HCT116 (cell line): ENCODE data around the gene THYN1. TPM values are rescaled to one million over a fixed set of nuclear protein-coding genes. Genes with fewer than 3 reads are reported as not detected.

Experiments
- ATAC-seq: fragments of 200-7000 bp; cut with Tn5 transposase; 2 replicates; pipeline ENCODE4 v1.9.1; 2020; ENCODE audit warnings: mild to moderate bottlenecking, moderate library complexity
- BruUV-seq: library from RNA; stranded (reverse); fragments of 400-500 nt; replicated peaks from 2 replicates; lab custom pipeline; 2021; lab: Mats Ljungman, UMichigan
- CTCF ChIA-PET: fragments of 300-600 bp; sonication (Branson Sonifier 250); formaldehyde crosslinking; loops from one replicate; lab custom pipeline; 2021; ENCODE audit warnings: antibody characterized with exemption; lab: Charles Lee
- POLR2A ChIA-PET: fragments of 300-600, 350-600 bp; sonication (Branson Sonifier 250); formaldehyde crosslinking; loops from one replicate; lab custom pipeline; 2021; ENCODE audit warnings: antibody characterized with exemption; lab: Charles Lee
- RAD21 ChIA-PET, 2 experiments: fragments of 300-600 bp; sonication (Branson Sonifier 250); formaldehyde crosslinking; loops; one replicate each; lab custom pipeline; 2023; ENCODE audit warnings: low total read pairs in 2 of 2; ENCODE audit not compliant: uncharacterized antibody in 2 of 2, unreplicated experiment in 2 of 2, low non-redundant PET in 1 of 2; lab: Charles Lee
- DNase-seq: peaks from one replicate; pipeline ENCODE4 v3.0.0-alpha.2; 2010; ENCODE audit warnings: low read depth, low spot score
- H2AFZ ChIP-seq: fragments of 200-600 bp; shearing (Covaris generic), sonication (generic); 2 replicates; pipeline ENCODE4 v1.6.1; 2017; ENCODE audit warnings: low read depth, mixed run types, mixed read lengths, antibody characterized with exemption, low read length; ENCODE audit not compliant: poor library complexity, severe bottlenecking
- H3K27ac ChIP-seq: 2 replicates; pipeline ENCODE4 v1.5.1; 2012; ENCODE audit warnings: low read depth, low read length
- H3K27me3 ChIP-seq: fragments of 200-600 bp; sonication (generic); 2 replicates; pipeline ENCODE4 v1.6.1; 2016; ENCODE audit warnings: mixed run types, low read length, mixed read lengths; ENCODE audit not compliant: insufficient read depth
- H3K36me3 ChIP-seq, 2 experiments: fragments of 200-500 bp in 1 of 2; fragments of 200-600 bp in 1 of 2; sonication (Bioruptor generic) in 1 of 2; sonication (generic) in 1 of 2; 2 replicates each; pipeline versions ENCODE4 v1.5.1 to v1.6.1; 2014 to 2016; ENCODE audit warnings: low read length in 2 of 2, inconsistent platforms in 1 of 2, mixed read lengths in 1 of 2, mixed run types in 1 of 2; ENCODE audit not compliant: insufficient read depth in 2 of 2, control insufficient read depth in 1 of 2
- H3K4me1 ChIP-seq, 2 experiments: fragments of 200-600 bp in 1 of 2; sonication (generic) in 1 of 2; 2 replicates each; pipeline versions ENCODE4 v1.5.1 to v1.6.1; 2012 to 2017; ENCODE audit warnings: low read length in 2 of 2, inconsistent platforms in 1 of 2, mild to moderate bottlenecking in 1 of 2, mixed read lengths in 1 of 2, mixed run types in 1 of 2, moderate library complexity in 1 of 2; ENCODE audit not compliant: insufficient read depth in 2 of 2, control insufficient read depth in 1 of 2
- H3K4me2 ChIP-seq: fragments of 200-600 bp; sonication (generic); 2 replicates; pipeline ENCODE4 v1.6.1; 2017; ENCODE audit warnings: mixed run types, low read length, mixed read lengths
- H3K4me3 ChIP-seq, 2 experiments: fragments of 200-600 bp in 1 of 2; sonication (generic) in 1 of 2; replicated peaks in 1 of 2; 2 replicates each; pipeline ENCODE4 v1.5.1; 2011 to 2016; ENCODE audit warnings: low read length in 2 of 2, control low read depth in 1 of 2, low read depth in 1 of 2, mild to moderate bottlenecking in 1 of 2, mixed read lengths in 1 of 2, mixed run types in 1 of 2
- H3K79me2 ChIP-seq: fragments of 200-600 bp; sonication (generic); 2 replicates; pipeline ENCODE4 v1.6.1; 2017; ENCODE audit warnings: mild to moderate bottlenecking, mixed run types, low read length, moderate library complexity, mixed read lengths; ENCODE audit not compliant: insufficient read depth
- H3K9ac ChIP-seq: fragments of 200-600 bp; sonication (generic); 2 replicates; pipeline ENCODE4 v1.6.1; 2016; ENCODE audit warnings: low read length, mixed read lengths
- H3K9me2 ChIP-seq: fragments of 200-600 bp; sonication (generic), shearing (Covaris generic); 2 replicates; pipeline ENCODE4 v1.6.1; 2017; ENCODE audit warnings: mixed run types, mild to moderate bottlenecking, moderate library complexity; ENCODE audit not compliant: insufficient read depth
- H3K9me3 ChIP-seq, 2 experiments: fragments of 200-500 bp in 1 of 2; fragments of 200-600 bp in 1 of 2; sonication (Bioruptor generic) in 1 of 2; sonication (generic) in 1 of 2; 2 replicates each; pipeline ENCODE4 v1.6.1; 2014 to 2017; ENCODE audit warnings: low read length in 2 of 2, mixed read lengths in 2 of 2, inconsistent platforms in 1 of 2, low read depth in 1 of 2, mild to moderate bottlenecking in 1 of 2, mixed run types in 1 of 2, moderate library complexity in 1 of 2; ENCODE audit not compliant: control insufficient read depth in 1 of 2, insufficient read depth in 1 of 2
- H4K20me1 ChIP-seq: fragments of 200-600 bp; sonication (generic), shearing (Covaris generic); 2 replicates; pipeline ENCODE4 v1.6.1; 2017; ENCODE audit warnings: mixed run types, mild to moderate bottlenecking, moderate library complexity; ENCODE audit not compliant: insufficient read depth
- ATF3 ChIP-seq: IDR thresholded peaks from 2 replicates; pipeline ENCODE4 v1.6.1; 2012
- CBX3 ChIP-seq: IDR thresholded peaks from 2 replicates; pipeline ENCODE4 v1.6.1; 2012; ENCODE audit warnings: low read depth
- CEBPB ChIP-seq: IDR thresholded peaks from 2 replicates; pipeline ENCODE4 v1.6.1; 2012; ENCODE audit warnings: low read depth
- CTCF ChIP-seq, 3 experiments: fragments of 200-600 bp in 1 of 3; sonication (generic) in 1 of 3; IDR thresholded peaks in 2 of 3; conservative IDR thresholded peaks in 1 of 3; 2 replicates each; pipeline ENCODE4 v1.5.1; 2012 to 2017; ENCODE audit warnings: low read depth in 2 of 3, low read length in 2 of 3, antibody characterized with exemption in 1 of 3, borderline replicate concordance in 1 of 3, control low read depth in 1 of 3, mild to moderate bottlenecking in 1 of 3, mixed read lengths in 1 of 3, mixed run types in 1 of 3, moderate library complexity in 1 of 3; ENCODE audit not compliant: insufficient read depth in 1 of 3
- ELF1 ChIP-seq: IDR thresholded peaks from 2 replicates; pipeline ENCODE4 v1.6.1; 2012; ENCODE audit warnings: low read depth, borderline replicate concordance
- EZH2 ChIP-seq: fragments of 200-600 bp; sonication (generic); IDR thresholded peaks from 2 replicates; pipeline ENCODE4 v1.6.1; 2017; ENCODE audit warnings: antibody characterized with exemption, mixed run types
- EZH2phosphoT487 ChIP-seq: fragments of 200-600 bp; IDR thresholded peaks from 2 replicates; pipeline ENCODE4 v1.6.1; 2018; ENCODE audit warnings: antibody characterized with exemption, borderline replicate concordance
- FOSL1 ChIP-seq: IDR thresholded peaks from 2 replicates; pipeline ENCODE4 v1.6.1; 2012; ENCODE audit warnings: low read depth
- JUND ChIP-seq: IDR thresholded peaks from 2 replicates; pipeline ENCODE4 v1.6.1; 2012
- POLR2AphosphoS5 ChIP-seq: IDR thresholded peaks from 2 replicates; pipeline ENCODE4 v1.6.1; 2011; ENCODE audit warnings: mild to moderate bottlenecking, low read depth, low read length, moderate library complexity
- SIN3A ChIP-seq: IDR thresholded peaks from 2 replicates; pipeline ENCODE4 v1.6.1; 2012; ENCODE audit warnings: low read depth
- SP1 ChIP-seq: IDR thresholded peaks from 2 replicates; pipeline ENCODE4 v1.6.1; 2012; ENCODE audit warnings: low read depth
- SRF ChIP-seq: IDR thresholded peaks from 2 replicates; pipeline ENCODE4 v1.6.1; 2012; ENCODE audit warnings: low read depth
- TCF7L2 ChIP-seq: IDR thresholded peaks from 2 replicates; pipeline ENCODE4 v1.7.0; 2011; ENCODE audit warnings: borderline replicate concordance, inconsistent platforms; ENCODE audit not compliant: insufficient read depth, insufficient read length; ENCODE audit errors: extremely low read depth
- YY1 ChIP-seq: IDR thresholded peaks from 2 replicates; pipeline ENCODE4 v1.6.1; 2011; ENCODE audit warnings: low read length, low read depth, moderate library complexity, mild to moderate bottlenecking; ENCODE audit not compliant: insufficient replicate concordance; ENCODE audit errors: extremely low read depth
- ZFX ChIP-seq: fragments of 450-650 bp; IDR thresholded peaks from 2 replicates; pipeline ENCODE4 v1.6.1; 2017
- ZNF274 ChIP-seq: fragments of 200-500 bp; sonication (Bioruptor generic); IDR thresholded peaks from 2 replicates; pipeline ENCODE4 v1.6.1; 2014; ENCODE audit warnings: mild to moderate bottlenecking, low read depth, low read length, inconsistent platforms
- intact Hi-C: fragments of 100-400 bp; cut with micrococcal nuclease; formaldehyde crosslinking; loops from 2 replicates; pipeline ENCODE4 v1.10.0; 2022
- total RNA-seq: library from RNA; stranded (reverse); gene quantifications from one replicate; pipeline ENCODE4 v1.2.1, GENCODE V29; 2021; ENCODE audit not compliant: unreplicated experiment
- TF ChIP-seq, protein P1 (sequence below): IDR thresholded peaks from 2 replicates; pipeline ENCODE4 v1.6.1; 2011; ENCODE audit warnings: mild to moderate bottlenecking, low read length, moderate library complexity; ENCODE audit not compliant: insufficient replicate concordance; ENCODE audit errors: extremely low read depth
- TF ChIP-seq, protein P2 (sequence below): IDR thresholded peaks from 2 replicates; pipeline ENCODE4 v1.6.1; 2012; ENCODE audit warnings: low read depth

Gene THYN1
- total RNA-seq, 1 experiment from 2014 or later, result 32.2 TPM

- Histone ChIP-seq H3K9me2 (no peaks in the 10 kb centered on the region), H3K4me1 (no peaks in the 10 kb centered on the region), H3K27me3 (no peaks in the 10 kb centered on the region), H3K27ac (no peak overlapping the region), H3K4me3 (no peak overlapping the region), H4K20me1 (no peaks in the 10 kb centered on the region), H3K36me3 (peaks cover 16 to 18% of the 10 kb centered on the region in 2 experiments), H2AFZ (no peak overlapping the region), H3K4me2 (no peak overlapping the region), H3K79me2 (no peaks in the 10 kb centered on the region), H3K9me3 (no peaks in the 10 kb centered on the region), H3K9ac (no peak overlapping the region)
- ChIA-PET POLR2A (no interaction called here), RAD21 (no interaction called here), CTCF (no interaction called here)
- intact Hi-C loops, result no loop called here
- DNase-seq (no peak), ATAC-seq (no peak)
- no TSS peak for BruUV-seq
- TF ChIP-seq EZH2 (no peak), SP1 (no peak), CBX3 (no peak), ELF1 (no peak), CTCF (IDR thresholded peaks at IDR 0.05 in 2 of 3, conservative IDR thresholded peaks at IDR 0.05 in 1 of 3; ENCODE audit: borderline replicate concordance in 1 of 3, insufficient read depth in 1 of 3, low read depth in 2 of 3, low read length in 2 of 3) (no peak), FOSL1 (no peak), ATF3 (no peak), ZNF274 (no peak), YY1 (no peak), EZH2phosphoT487 (no peak), TCF7L2 (no peak), CEBPB (no peak), JUND (no peak), POLR2AphosphoS5 (no peak), ZFX (no peak), SRF (no peak), SIN3A (no peak)
- TF ChIP-seq, protein P1, sequence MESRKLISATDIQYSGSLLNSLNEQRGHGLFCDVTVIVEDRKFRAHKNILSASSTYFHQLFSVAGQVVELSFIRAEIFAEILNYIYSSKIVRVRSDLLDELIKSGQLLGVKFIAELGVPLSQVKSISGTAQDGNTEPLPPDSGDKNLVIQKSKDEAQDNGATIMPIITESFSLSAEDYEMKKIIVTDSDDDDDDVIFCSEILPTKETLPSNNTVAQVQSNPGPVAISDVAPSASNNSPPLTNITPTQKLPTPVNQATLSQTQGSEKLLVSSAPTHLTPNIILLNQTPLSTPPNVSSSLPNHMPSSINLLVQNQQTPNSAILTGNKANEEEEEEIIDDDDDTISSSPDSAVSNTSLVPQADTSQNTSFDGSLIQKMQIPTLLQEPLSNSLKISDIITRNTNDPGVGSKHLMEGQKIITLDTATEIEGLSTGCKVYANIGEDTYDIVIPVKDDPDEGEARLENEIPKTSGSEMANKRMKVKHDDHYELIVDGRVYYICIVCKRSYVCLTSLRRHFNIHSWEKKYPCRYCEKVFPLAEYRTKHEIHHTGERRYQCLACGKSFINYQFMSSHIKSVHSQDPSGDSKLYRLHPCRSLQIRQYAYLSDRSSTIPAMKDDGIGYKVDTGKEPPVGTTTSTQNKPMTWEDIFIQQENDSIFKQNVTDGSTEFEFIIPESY, result no peak
- TF ChIP-seq, protein P2, sequence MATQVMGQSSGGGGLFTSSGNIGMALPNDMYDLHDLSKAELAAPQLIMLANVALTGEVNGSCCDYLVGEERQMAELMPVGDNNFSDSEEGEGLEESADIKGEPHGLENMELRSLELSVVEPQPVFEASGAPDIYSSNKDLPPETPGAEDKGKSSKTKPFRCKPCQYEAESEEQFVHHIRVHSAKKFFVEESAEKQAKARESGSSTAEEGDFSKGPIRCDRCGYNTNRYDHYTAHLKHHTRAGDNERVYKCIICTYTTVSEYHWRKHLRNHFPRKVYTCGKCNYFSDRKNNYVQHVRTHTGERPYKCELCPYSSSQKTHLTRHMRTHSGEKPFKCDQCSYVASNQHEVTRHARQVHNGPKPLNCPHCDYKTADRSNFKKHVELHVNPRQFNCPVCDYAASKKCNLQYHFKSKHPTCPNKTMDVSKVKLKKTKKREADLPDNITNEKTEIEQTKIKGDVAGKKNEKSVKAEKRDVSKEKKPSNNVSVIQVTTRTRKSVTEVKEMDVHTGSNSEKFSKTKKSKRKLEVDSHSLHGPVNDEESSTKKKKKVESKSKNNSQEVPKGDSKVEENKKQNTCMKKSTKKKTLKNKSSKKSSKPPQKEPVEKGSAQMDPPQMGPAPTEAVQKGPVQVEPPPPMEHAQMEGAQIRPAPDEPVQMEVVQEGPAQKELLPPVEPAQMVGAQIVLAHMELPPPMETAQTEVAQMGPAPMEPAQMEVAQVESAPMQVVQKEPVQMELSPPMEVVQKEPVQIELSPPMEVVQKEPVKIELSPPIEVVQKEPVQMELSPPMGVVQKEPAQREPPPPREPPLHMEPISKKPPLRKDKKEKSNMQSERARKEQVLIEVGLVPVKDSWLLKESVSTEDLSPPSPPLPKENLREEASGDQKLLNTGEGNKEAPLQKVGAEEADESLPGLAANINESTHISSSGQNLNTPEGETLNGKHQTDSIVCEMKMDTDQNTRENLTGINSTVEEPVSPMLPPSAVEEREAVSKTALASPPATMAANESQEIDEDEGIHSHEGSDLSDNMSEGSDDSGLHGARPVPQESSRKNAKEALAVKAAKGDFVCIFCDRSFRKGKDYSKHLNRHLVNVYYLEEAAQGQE, result no peak
Observed at GRCh38 chr11:134242376-134242775, 10.8 kb downstream of the THYN1 start.
